Measurements from ENCODE around the gene SND1.
"Not testable (repeated sequence)": the region's sequence is repeated elsewhere in the genome, so short reads cannot be mapped to it uniquely, and the experiment has no call there.

SND1 gene

DNA sequence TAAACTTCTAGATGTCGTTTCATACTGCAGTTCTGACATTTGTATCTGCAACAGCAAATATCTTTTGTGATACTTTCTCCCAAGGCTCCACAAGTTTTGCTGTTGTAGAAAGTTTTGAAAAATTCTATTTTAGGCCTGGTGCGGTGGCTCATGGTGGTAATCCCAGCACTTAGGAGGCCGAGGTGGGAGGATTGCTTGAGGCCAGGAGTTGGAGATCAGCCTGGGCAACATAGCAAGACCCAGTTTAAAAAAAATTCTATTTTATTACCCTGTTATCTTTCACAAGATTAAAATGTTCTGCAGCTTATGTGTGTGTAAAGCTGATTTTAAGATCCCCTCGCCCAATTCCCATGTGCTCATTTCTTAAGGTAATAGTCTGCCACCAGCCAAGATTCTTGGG lies 1.4 kb downstream of the SND1 start:
- no peak for DNase-seq

DNA sequence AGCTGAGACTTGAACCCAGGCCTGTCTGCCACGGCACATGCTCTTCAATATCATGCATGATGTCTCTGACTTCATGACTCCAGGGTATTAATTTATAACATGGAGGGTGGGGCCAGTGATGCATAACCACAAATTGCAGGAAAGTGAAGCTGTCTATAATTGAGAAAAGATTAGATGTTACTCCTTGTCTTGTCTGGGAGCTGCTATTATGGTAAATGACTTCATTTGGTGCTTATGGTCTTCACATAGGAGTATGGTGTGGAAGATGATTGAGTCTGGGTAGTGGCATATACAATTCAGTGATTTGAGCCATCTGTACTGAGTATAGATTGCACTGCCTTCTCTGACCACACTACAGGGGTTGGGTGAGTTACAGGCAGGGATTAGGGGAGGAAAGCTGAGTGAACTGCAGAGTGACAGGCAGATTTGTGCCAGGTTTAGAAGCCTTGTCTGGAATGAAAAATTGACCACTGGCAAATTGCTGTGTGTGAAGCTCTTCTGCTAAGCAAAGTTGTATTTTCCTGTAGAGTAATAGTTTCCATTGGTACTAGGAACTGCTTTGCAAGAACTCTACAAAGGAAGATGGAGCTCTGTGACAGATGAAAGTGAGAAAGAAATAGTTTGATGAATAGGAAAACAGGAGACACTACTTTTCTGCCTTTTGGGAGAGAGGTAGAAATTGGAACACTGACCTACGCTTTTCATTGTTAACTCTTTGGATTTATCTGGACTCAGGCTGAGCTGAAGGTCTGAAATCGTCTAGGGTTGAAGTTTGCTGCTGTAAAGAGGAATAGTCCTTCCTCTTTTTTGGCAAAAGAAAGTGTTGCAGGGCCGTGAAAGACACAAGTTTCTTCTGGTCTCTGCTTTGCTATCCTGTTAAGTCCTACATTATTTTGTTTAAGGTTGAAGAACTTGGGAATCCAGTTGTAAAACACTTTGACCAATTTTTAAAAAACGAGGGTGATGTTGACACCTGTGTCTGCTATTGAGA lies 2.7 kb downstream of the SND1 start:
- no peak for DNase-seq

DNA sequence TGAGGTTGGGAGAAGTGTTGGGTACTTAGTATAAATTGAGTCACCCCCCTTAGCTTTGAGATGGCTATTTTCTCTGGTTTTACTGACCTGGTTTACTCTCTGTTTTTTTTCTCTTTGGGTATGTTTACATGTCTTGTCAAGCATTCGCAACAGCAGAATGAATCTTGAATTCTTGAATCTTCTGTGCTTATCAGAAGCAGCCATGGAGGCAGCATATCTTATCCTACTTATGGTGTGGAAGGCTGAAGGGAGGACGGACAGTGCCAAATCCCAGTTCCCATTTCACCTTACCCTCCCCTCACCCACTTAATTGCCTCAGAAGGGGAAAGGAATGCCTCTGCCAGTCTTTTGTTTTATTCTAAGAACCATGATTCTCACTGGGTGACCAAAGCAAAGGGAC lies 3.7 kb downstream of the SND1 start:
- no peak for DNase-seq

DNA sequence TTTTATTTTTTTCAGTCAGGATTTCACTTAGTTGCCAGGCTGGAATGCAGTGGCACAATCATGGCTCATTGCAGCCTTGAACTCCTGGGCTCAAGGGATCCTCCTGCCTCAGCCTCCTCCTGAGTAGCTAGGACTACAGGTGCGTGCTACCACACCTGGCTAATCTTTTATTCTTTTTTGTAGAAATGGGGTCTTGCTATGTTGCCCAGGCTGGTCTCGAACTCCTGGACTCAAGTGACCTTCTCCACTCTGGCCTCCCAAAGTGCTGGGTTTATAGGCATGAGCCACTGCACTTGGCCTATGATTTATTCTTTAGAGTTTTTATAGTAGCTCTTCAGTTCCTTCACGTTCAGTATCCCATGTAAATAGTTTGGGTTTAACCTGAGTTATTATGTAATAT lies 5.5 kb downstream of the SND1 start:
- no peak for DNase-seq

DNA sequence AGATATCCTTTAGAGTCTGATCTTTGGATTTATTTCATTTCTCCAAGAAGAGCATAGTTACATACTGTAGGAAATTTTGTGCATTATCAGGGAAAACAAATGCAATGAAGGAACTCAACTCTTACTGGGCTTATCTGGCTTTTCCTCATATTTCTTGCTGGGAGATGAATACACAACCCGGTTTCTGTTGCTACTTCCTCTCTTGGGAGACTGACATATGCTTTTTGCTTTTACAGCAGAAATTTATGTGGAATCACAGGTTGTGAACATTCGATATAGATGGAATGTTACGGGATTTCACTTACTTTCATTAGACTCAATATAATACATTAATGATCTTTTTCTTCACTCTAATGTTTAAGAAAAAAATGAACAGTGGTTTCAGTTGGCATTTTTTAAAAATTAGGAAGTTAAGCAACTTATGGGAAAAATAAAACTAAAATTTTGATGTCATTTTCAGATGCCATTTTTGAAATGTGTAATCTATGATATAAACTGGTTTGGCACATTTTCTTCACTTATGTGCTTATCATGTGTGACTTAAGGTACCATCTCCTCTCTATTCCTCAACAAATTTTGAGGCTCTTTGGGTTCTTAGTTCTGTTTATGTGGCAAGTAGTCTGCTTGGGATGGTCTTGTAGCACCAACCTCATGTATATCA lies 7.1 kb downstream of the SND1 start:
- DNase-seq = no peak

DNA sequence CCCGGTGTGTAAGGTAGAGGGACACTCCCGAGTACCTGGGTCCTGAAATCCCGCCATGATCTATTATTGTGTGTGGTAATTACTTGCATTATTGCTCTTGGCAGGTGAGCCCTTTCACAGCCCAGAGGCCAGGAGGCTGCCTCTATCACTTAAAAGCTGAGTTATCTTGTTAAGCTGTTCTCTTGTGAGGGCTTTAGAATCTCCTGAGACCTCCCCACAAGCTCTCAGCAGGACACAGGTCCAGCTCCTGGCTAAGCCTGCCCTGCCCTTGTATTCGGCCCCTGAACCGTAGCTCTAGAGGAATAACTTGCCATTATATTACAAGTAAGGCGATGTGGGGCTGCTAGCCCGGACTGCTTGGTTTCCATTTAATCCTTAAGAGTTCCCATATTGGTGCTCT lies 13.9 kb downstream of the SND1 start:
- DNase-seq = no peak

DNA sequence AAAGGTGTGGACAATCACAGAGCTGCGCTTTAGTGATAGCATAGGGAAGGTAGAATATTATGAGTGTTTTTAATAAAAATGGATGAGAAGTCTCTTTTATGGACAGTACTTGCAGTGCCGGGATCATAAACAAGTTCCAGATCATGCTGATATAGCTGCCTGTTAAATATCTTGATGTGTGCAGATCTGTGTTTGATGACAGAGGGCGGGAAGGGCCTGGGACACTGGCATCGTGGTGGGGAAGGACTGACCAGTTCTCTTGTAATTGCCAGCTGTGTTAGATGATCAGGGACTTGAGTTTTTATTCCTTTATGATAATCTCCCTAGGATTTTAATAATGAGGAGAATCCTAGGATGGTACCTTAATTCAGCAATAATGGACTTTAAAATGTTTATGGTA lies 14.6 kb downstream of the SND1 start:
- DNase-seq = no peak

DNA sequence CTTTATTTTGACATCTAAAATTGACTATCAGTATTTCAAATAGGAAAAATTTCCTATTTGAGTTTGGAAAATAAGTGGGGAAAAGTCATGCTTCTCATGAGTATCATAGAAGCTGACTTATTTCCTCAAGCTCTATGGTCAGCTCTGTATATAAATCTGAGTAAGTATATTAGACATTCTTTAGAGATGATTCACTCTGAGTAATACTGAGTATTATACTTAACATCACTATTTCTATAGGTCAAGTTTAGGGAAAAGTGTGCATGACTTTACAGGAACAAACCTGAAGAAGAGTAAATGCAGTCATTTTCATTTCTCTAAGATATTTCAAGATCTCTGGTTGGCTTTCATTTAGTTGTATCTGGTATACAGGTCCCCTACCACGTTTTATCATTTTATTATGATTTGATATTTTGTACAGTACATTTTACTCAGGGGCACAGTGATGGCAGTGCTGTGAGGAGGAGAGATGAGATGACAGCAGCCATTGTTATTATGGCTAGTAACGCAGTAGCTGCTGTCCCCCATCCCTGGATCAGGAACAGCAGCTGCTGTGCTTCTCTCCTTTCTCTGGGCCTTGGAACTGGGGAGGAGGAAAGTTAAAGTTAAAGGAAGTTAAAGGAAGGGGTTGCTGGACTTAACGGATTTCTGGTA lies 15.2 kb downstream of the SND1 start:
- DNase-seq = no peak

DNA sequence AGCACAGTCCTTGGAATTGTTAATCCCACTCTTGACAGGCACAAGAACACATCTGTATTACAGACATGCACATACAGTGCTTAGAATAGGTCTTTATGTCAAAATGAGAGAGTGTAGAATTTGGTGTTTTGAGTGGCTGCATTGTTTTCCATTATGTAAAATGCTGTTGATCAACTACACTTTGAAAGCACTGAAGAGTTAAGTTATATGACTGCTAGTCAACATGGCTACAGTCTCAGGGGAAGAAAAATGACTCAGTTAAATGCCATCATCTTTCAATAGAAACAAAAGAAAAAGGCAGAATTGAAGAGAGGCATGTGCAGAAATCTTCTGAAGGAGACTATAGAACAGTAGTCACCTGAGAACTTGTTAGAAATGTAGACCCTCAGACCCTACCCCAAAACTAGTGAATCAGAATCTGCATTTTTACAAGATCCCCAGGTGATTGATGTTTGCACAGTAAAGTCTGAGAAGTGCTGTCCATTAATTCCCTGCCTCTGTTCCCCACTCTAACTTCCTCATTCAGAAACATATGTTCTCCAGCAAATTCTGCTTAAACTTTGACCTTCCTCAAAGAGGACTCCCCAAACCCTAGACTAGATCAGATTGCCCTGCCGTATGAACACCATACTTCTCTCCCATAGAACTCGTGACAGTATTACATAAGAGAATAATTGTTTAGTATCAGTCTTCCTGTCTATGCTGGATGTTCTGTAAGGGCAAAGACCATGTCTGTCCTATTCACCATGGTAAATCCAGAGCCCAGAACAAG lies 16.0 kb downstream of the SND1 start:
- no peak for DNase-seq

DNA sequence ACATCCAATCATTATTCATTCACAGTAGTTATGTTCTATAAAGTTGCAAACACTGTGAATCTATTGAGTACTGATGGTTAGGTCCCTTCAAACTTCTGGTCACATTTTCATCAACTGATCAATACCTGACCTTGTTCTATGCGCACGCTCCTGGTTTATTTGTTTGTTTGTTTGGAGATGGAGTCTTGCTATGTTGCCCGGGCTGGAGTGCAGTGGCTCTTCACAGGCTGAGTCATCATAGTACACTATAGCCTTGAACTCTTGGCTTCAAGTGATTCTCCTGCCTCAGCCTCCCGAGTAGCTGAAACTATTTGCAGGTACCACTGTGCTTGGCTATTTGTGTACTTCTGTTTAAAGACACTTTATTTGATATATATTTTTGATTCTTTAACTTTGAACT lies 19.3 kb downstream of the SND1 start:
- DNase-seq = no peak

DNA sequence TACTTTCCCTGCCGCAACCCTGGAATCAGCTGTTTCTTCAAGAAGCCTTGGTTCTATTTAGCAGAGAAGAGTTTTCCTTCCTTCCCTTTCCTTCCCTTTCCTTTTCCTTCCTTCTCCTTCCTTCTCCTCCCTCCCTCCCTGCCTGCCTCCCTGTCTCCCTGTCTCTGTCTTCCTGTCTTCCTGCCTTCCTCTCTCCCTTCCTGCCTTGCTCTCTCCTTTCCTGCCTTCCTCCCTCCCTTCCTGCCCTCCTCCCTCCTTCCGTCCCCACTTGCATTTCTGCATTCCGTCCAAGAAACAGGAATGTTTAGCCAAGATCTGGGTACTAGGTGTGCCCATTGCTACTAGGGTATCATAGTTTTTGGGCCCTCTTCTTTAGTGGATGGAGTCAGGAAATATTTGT lies 21.9 kb downstream of the SND1 start:
- DNase-seq = no peak

DNA sequence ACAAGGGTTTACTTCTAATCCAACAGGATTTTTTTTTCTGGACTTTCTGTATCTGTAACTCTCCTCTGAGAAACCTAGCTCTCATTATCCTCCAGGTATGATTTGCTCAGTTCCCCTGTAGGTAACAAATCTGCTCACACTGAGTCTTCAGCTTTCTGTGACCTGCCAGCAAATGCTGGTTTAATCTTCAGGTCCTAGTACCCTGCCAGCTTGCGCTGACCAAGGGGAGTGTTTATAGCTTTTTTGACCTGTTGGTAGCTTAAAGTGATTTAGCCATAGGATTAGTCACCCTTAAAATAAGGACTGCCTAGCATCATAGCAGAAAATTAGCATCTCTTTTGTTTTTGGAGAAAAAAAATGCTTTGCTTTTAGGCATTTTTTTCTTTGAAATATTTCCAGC lies 22.4 kb downstream of the SND1 start:
- no peak for DNase-seq

DNA sequence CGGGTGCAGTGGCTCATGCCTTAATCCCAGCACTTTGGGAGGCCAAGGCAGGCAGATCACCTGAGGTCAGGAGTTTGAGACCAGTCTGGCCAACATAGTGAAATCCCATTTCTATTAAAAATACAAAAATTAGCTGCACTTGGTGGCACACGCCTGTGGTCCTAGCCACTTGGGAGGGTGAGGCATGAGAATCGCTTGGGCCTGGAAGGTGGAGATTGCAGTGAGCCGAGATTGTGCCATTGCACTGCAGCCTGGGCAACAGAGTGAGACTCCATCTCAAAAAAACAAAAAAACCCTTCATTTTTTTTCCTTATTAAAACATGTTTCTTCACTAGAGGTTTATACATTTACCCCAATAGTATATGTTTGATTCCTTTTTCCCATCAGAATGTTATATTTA lies 22.9 kb downstream of the SND1 start:
- DNase-seq = not testable (repeated sequence)

DNA sequence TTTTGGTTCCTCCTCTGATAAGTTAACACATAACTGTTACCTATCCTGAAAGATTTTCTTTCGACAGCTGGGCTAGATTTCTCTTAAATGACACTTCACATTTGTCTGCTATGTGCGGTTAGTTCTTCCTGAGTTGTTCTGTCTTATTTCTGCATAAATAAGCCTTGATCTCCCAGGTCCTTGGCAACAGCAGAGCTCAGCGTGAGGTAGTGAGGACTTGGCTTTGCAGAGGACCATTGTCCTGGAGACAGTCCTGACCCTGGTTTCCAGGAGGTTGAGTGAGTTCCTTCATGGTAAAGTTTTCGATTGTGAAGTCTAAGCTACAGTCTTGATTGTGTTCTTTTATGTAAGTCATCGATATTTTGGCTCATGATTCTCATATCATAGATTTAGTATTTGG lies 23.7 kb downstream of the SND1 start:
- no peak for DNase-seq

DNA sequence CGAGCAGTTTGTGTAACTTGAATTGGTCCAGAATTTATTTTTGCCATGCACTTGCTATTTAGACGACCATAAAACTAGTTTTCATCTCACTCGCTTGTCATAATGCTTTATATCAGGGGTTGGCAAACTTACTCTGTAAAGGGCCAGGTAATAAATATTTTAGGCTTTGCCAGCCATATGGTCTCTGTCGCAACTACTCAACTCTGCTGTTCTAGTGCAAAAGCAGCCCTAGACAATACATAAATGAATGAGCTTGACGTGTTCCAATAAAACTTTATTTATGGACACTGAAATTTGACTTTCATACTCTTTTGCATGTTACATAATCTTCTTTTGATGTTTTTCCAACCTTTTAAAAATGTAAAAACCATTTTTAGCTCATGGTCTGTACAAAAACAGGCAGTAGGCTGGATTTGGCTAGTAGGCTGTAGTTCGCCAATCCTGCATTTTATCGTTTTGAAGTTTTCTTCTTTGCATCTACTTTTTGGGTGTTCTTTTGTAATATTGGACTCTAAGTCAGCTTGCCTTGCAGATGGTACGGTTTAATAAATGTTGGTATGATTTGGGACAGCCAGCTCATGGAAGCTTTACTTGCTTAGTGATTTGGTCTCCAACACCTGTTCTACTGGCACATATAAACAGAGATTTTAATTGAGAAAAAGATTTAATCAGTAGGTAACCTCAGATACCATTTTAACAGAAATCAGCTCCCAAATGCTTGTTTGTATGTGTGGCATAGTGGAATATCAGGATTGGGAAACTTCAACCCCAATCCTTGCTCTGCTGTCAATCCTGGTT lies 25.6 kb downstream of the SND1 start:
- no peak for DNase-seq

DNA sequence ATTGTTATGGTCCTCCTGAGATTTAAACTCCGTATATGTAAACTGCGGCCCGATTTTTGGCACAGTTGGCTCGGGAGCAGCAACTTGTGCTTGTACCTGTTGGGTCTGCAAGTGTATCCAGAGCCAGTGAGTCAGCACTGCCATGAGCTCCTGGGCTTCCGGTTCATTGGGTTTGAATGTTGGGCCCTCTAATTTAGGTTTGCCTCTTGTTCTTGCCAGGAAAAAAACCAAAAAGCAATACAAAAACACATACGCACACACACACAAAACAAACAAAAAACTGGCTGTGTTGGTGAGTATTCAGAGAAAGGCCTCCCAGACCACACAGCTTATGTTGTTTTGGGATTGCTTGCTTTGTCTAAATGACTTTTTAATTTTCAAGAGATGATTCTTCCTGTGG lies 26.3 kb downstream of the SND1 start:
- no peak for DNase-seq

DNA sequence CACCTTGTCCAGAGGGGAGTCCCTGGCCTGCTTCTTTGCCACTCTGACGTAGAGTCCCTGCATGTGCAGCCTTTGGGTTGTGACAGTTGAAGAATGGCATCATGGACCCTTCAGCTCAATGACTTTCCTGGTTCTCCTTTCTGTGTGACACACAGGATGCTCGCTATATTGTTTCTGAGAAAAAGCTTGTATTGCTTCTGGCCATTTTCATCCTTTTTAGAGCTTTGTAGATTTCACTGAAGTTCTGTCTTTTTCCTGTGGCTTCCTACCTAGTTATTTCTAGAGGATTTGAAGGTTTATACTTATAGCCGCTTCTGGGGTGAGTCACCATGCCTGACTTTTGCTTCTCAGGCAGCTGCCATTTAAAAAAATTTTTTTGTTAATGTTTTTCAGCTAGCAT lies 27.0 kb downstream of the SND1 start:
- DNase-seq = no peak

DNA sequence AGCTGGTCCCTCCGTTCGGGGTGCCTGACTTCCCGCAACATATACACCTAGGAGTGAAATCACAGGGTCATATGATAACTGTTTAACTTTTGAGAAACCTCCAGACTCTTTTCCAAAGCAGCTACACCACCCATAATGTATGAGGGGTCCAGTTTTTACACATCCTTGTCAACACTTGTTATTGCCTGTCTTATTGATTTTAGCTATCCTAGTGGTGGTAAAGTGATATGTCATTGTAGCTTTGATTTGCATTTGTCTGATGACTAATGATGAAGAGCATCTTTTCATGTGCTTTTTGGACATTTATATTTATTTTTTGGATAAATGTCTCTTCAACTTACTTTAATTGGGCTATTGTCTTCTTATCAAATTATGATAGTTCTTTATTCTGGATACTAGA lies 29.0 kb downstream of the SND1 start:
- no peak for DNase-seq

DNA sequence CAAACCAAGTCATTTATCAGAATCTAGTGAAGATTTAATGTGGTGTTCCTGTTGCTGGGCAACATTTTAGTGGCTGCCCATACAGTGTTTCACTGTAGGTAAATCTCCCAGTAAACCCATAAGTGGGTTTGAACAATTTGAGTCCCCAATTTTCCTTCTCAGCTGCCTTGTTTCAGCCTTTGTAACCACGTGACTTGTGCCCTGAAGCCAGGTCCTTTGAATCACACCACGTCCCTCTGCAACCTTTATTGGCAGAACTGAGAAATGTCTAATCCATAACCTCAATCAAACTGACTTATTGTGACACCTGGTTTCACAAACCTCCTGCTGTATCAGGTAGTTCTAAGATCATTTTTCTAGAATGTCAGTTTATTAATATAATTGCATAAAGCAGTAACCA lies 30.1 kb downstream of the SND1 start:
- no peak for DNase-seq

DNA sequence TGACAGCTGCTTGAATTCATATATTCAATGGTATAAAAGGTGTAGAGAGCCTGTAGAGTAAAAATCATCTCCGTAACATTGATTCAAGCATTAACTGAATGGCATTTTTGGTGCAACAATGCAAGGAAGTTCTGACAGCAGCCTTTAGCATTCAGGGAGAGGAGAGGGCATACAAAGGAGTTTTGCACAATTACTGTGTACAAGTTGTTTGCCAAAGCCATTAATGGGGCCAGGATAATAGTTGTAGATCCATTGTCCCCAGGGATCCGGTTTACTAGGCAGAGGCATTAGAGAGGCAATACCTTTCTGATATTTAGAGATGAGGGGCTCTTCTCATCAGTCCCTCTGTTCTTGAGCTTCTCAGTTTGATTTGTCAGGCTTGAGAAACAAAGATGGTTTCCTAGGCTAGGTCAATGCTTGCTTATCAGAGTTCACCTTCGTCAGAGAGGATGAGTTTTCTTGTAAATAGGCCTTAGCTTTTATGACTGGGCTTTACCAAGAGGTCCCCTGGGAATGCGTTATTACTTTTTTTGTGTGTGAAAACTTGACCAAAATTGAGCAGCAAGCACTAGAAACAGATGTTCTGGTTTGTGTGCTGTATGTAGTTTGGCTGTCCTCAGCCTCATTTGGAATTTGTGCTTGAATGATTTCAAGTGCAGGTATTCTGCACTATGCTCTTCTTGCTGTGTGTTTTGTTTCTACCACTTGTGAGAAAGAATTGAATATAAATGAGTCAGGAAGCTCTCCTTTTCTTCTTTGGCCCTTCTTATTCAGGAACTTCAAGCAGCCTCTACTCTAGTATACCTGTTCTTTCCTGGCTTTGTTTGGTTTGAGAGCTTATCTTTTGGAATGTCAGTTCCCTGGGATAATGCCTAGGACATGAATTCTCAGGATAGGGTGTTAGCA lies 32.0 kb downstream of the SND1 start:
- no peak for DNase-seq

DNA sequence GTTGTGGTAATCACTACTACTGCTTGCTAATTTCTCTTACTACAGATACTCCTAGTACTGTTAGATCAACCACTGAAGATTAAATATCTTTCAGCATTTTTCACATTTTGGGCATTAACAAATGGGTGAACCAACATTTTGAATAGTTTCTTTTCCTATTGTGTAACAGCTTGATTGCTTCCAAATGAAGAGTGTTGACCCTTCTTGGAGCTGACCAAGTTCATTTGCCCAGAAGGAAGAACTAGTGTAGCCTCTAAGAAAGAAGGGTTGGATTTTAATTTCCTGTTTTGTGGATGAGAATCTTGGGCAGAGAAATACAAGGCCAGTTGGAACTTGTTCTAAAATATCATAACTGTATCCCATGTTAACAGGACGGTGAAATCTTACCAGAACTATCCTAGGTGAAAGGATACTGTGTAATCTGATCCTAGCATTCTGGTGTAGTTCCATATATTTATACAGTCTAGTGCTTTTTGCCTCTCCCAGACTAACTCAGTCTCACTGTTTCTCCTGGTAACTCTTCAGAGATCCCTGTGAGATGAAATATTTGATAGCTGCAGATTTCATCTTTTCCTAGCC lies 37.3 kb downstream of the SND1 start:
- DNase-seq = no peak

All from activated gamma-delta T cell treated with Interleukin-2 at 50 U/mL for 16 hours (primary cell).